ENCODE results near the gene NF2.

NF2 gene

GRCh38 chr22:29615705-29616327, 12.4 kb downstream of the NF2 start:
- TF ChIP-seq, protein P1, sequence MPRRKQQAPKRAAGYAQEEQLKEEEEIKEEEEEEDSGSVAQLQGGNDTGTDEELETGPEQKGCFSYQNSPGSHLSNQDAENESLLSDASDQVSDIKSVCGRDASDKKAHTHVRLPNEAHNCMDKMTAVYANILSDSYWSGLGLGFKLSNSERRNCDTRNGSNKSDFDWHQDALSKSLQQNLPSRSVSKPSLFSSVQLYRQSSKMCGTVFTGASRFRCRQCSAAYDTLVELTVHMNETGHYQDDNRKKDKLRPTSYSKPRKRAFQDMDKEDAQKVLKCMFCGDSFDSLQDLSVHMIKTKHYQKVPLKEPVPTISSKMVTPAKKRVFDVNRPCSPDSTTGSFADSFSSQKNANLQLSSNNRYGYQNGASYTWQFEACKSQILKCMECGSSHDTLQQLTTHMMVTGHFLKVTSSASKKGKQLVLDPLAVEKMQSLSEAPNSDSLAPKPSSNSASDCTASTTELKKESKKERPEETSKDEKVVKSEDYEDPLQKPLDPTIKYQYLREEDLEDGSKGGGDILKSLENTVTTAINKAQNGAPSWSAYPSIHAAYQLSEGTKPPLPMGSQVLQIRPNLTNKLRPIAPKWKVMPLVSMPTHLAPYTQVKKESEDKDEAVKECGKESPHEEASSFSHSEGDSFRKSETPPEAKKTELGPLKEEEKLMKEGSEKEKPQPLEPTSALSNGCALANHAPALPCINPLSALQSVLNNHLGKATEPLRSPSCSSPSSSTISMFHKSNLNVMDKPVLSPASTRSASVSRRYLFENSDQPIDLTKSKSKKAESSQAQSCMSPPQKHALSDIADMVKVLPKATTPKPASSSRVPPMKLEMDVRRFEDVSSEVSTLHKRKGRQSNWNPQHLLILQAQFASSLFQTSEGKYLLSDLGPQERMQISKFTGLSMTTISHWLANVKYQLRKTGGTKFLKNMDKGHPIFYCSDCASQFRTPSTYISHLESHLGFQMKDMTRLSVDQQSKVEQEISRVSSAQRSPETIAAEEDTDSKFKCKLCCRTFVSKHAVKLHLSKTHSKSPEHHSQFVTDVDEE (CRISPR knock-in tag; IDR thresholded peaks at IDR 0.05): no peak
- TF ChIP-seq ISL1 (CRISPR knock-in tag; IDR thresholded peaks at IDR 0.05) (no peak), TOX (CRISPR knock-in tag; IDR thresholded peaks at IDR 0.05; ENCODE audit: borderline replicate concordance) (no peak), ZFP3 (CRISPR knock-in tag; IDR thresholded peaks at IDR 0.05) (no peak), GLIS3 (CRISPR knock-in tag; IDR thresholded peaks at IDR 0.05) (no peak), ZC3H10 (CRISPR knock-in tag; IDR thresholded peaks at IDR 0.05) (no peak), ZFP30 (CRISPR knock-in tag; IDR thresholded peaks at IDR 0.05) (no peak), ESRRG (CRISPR knock-in tag; IDR thresholded peaks at IDR 0.05) (no peak)
- TF ChIP-seq, protein P2, sequence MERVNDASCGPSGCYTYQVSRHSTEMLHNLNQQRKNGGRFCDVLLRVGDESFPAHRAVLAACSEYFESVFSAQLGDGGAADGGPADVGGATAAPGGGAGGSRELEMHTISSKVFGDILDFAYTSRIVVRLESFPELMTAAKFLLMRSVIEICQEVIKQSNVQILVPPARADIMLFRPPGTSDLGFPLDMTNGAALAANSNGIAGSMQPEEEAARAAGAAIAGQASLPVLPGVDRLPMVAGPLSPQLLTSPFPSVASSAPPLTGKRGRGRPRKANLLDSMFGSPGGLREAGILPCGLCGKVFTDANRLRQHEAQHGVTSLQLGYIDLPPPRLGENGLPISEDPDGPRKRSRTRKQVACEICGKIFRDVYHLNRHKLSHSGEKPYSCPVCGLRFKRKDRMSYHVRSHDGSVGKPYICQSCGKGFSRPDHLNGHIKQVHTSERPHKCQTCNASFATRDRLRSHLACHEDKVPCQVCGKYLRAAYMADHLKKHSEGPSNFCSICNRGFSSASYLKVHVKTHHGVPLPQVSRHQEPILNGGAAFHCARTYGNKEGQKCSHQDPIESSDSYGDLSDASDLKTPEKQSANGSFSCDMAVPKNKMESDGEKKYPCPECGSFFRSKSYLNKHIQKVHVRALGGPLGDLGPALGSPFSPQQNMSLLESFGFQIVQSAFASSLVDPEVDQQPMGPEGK (CRISPR knock-in tag; IDR thresholded peaks at IDR 0.05; ENCODE audit: borderline replicate concordance): no peak
- ATAC-seq: no peak

GRCh38 chr22:29617922-29618629, 14.6 kb downstream of the NF2 start:
- TF ChIP-seq, protein P3, sequence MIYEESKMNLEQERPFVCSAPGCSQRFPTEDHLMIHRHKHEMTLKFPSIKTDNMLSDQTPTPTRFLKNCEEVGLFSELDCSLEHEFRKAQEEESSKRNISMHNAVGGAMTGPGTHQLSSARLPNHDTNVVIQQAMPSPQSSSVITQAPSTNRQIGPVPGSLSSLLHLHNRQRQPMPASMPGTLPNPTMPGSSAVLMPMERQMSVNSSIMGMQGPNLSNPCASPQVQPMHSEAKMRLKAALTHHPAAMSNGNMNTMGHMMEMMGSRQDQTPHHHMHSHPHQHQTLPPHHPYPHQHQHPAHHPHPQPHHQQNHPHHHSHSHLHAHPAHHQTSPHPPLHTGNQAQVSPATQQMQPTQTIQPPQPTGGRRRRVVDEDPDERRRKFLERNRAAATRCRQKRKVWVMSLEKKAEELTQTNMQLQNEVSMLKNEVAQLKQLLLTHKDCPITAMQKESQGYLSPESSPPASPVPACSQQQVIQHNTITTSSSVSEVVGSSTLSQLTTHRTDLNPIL (CRISPR knock-in tag; IDR thresholded peaks at IDR 0.05; ENCODE audit: low read depth): no peak
- TF ChIP-seq ZNF70 (CRISPR knock-in tag; IDR thresholded peaks at IDR 0.05) (no peak), GLIS3 (CRISPR knock-in tag; IDR thresholded peaks at IDR 0.05) (no peak), ZFP3 (CRISPR knock-in tag; IDR thresholded peaks at IDR 0.05) (no peak), SNAI2 (CRISPR knock-in tag; IDR thresholded peaks at IDR 0.05) (no peak), TCF4 (CRISPR knock-in tag; IDR thresholded peaks at IDR 0.05; ENCODE audit: borderline replicate concordance) (no peak), PPARA (CRISPR knock-in tag; IDR thresholded peaks at IDR 0.05; ENCODE audit: borderline replicate concordance) (no peak), OSR1 (CRISPR knock-in tag; IDR thresholded peaks at IDR 0.05) (no peak), ZFP30 (CRISPR knock-in tag; IDR thresholded peaks at IDR 0.05) (no peak), ZC3H10 (CRISPR knock-in tag; IDR thresholded peaks at IDR 0.05) (no peak), ESRRG (CRISPR knock-in tag; IDR thresholded peaks at IDR 0.05) (0 out of 2 replicates have a peak, but pooled peaks have one; percentile 38), ZNF565 (CRISPR knock-in tag; conservative IDR thresholded peaks at IDR 0.05; ENCODE audit: low read depth) (no peak), TOX (CRISPR knock-in tag; IDR thresholded peaks at IDR 0.05; ENCODE audit: borderline replicate concordance) (no peak), ISL1 (CRISPR knock-in tag; IDR thresholded peaks at IDR 0.05) (peak; percentile 65), ARNTL (CRISPR knock-in tag; IDR thresholded peaks at IDR 0.05; ENCODE audit: borderline replicate concordance, low read depth) (no peak), CSDC2 (CRISPR knock-in tag; IDR thresholded peaks at IDR 0.05) (no peak)
- TF ChIP-seq, protein P1 (CRISPR knock-in tag; IDR thresholded peaks at IDR 0.05): no peak
- ATAC-seq: peak; percentile 72

- TF ChIP-seq CSDC2 (CRISPR knock-in tag; IDR thresholded peaks at IDR 0.05) (no peak), TCF4 (CRISPR knock-in tag; IDR thresholded peaks at IDR 0.05; ENCODE audit: borderline replicate concordance) (no peak), SNAI2 (CRISPR knock-in tag; IDR thresholded peaks at IDR 0.05) (no peak), GLIS3 (CRISPR knock-in tag; IDR thresholded peaks at IDR 0.05) (no peak), ISL1 (CRISPR knock-in tag; IDR thresholded peaks at IDR 0.05) (peak; percentile 93), BACH2 (CRISPR knock-in tag; IDR thresholded peaks at IDR 0.05; ENCODE audit: borderline replicate concordance) (no peak), ZFP3 (CRISPR knock-in tag; IDR thresholded peaks at IDR 0.05) (0 out of 2 replicates have a peak, but pooled peaks have one; percentile 23), ZNF565 (CRISPR knock-in tag; conservative IDR thresholded peaks at IDR 0.05; ENCODE audit: low read depth) (no peak), ESRRG (CRISPR knock-in tag; IDR thresholded peaks at IDR 0.05) (no peak), POU6F1 (CRISPR knock-in tag; IDR thresholded peaks at IDR 0.05; ENCODE audit: borderline replicate concordance, low read depth) (no peak), OSR1 (CRISPR knock-in tag; IDR thresholded peaks at IDR 0.05) (no peak), ZC3H10 (CRISPR knock-in tag; IDR thresholded peaks at IDR 0.05) (peak; percentile 72; the same call in 1 of the 2 replicates)
- TF ChIP-seq, protein P3 (CRISPR knock-in tag; IDR thresholded peaks at IDR 0.05; ENCODE audit: low read depth): peak; percentile 90
- ATAC-seq: peak; percentile 64
These were observed 18.5 kb downstream of the NF2 start for GRCh38 chr22:29621761-29622526.

Measured in SK-N-SH treated with all-trans-retinoic acid at 6 μM for 48 hours (cell line).